Thyroid gland (tissue), 4 donors: ENCODE data around the gene FAT2. TPM values are rescaled to one million over a fixed set of nuclear protein-coding genes. Genes with fewer than 3 reads are reported as not detected.
"Not testable (repeated sequence)": the region's sequence is repeated elsewhere in the genome, so short reads cannot be mapped to it uniquely, and the experiment has no call there.

ENCODE experiments used
- DNase-seq, 2 donors: peaks; one replicate each; pipeline ENCODE4 v3.0.0-alpha.2; 2019
- H3K27ac ChIP-seq, 3 donors: fragments of 200-600 bp; sonication (generic); 1 replicate in 2 of 3; 2 replicates in 1 of 3; pipeline ENCODE4 v1.5.1; 2016 to 2019; ENCODE audit warnings: mild to moderate bottlenecking in 1 of 3, moderate library complexity in 1 of 3
- H3K27me3 ChIP-seq: fragments of 200-600 bp; sonication (generic); one replicate; pipeline ENCODE4 v1.5.1; 2019
- H3K36me3 ChIP-seq, 2 donors: fragments of 200-600 bp; sonication (generic); one replicate each; pipeline ENCODE4 v1.5.1; 2016 to 2019
- H3K4me1 ChIP-seq, 2 donors: fragments of 200-600 bp; sonication (generic); one replicate each; pipeline ENCODE4 v1.5.1; 2017 to 2019
- H3K4me3 ChIP-seq, 3 donors: fragments of 200-600 bp; sonication (generic); replicated peaks in 1 of 3; 1 replicate in 2 of 3; 2 replicates in 1 of 3; pipeline ENCODE4 v1.5.1; 2016; ENCODE audit warnings: mild to moderate bottlenecking in 1 of 3
- H3K9me3 ChIP-seq: fragments of 200-600 bp; sonication (generic); one replicate; pipeline ENCODE4 v1.5.1; 2017
- CTCF ChIP-seq, 6 experiments: fragments of 200-600 bp in 3 of 6; fragments of 450-650 bp in 3 of 6; sonication (generic) in 3 of 6; IDR thresholded peaks; one replicate each; pipeline ENCODE4 v1.5.1; 2016 to 2019; ENCODE audit warnings: antibody characterized with exemption in 6 of 6, mild to moderate bottlenecking in 2 of 6, inconsistent platforms in 1 of 6, moderate library complexity in 1 of 6
- POLR2A ChIP-seq, 2 donors: fragments of 450-650 bp; IDR thresholded peaks; one replicate each; pipeline ENCODE4 v1.6.1; 2017; ENCODE audit warnings: antibody characterized with exemption in 2 of 2, mild to moderate bottlenecking in 2 of 2, moderate library complexity in 1 of 2
- WGBS, 2 donors: methylation state at CpG; one replicate each; pipeline ENCODE4 v1.1.5; 2017; 5-methylcytosine and 5-hydroxymethylcytosine counted together
- intact Hi-C: fragments of 100-400 bp; cut with DNase I; formaldehyde crosslinking; loops from one replicate; pipeline ENCODE4 v1.15.1; 2023
- total RNA-seq, 4 donors: library from RNA; depleted of rRNA; stranded (reverse); fragments of >200 nt; gene quantifications; one replicate each; pipeline ENCODE4 v1.2.3, GENCODE V29; 2016

Gene FAT2
- total RNA-seq, 4 donors from 2014 or later, result 0.11 to 0.54 (median 0.13) TPM; not detected in 1

- no peak for DNase-seq
- no peak overlapping the region for H3K27ac ChIP-seq
- no peaks in the 10 kb centered on the region for H3K27me3 ChIP-seq
- H3K4me3 ChIP-seq, result no peak overlapping the region
- no peaks in the 10 kb centered on the region for H3K4me1 ChIP-seq
- intact Hi-C loops, result no loop called here
- H3K9me3 ChIP-seq, result no peaks in the 10 kb centered on the region
- H3K36me3 ChIP-seq, result no peaks in the 10 kb centered on the region
- WGBS, 2 donors, result 94 to 97% methylated on average over 5 of the region's 5 CpGs
- no peak for TF ChIP-seq POLR2A (IDR thresholded peaks at IDR 0.05)
- TF ChIP-seq CTCF (IDR thresholded peaks at IDR 0.05), result no peak
These were observed 3.2 kb downstream of the FAT2 start for GRCh38 chr5:151587796-151588555.

GRCh38 chr5:151585970-151586369, 5.2 kb downstream of the FAT2 start:
- H3K27ac ChIP-seq, result no peak overlapping the region
- WGBS, 2 donors, result 87 to 89% methylated on average over 8 to 10 of the region's 10 CpGs
- H3K4me3 ChIP-seq, result no peak overlapping the region
- H3K36me3 ChIP-seq, result no peaks in the 10 kb centered on the region
- no peaks in the 10 kb centered on the region for H3K4me1 ChIP-seq
- intact Hi-C loops, result no loop called here
- TF ChIP-seq CTCF (IDR thresholded peaks at IDR 0.05), result no peak
- TF ChIP-seq POLR2A (IDR thresholded peaks at IDR 0.05), result no peak
- no peaks in the 10 kb centered on the region for H3K9me3 ChIP-seq
- no peak for DNase-seq
- H3K27me3 ChIP-seq, result no peaks in the 10 kb centered on the region

GRCh38 chr5:151585344-151585743, 5.8 kb downstream of the FAT2 start:
- WGBS, 2 donors, result 63 to 74% methylated on average over 4 of the region's 4 CpGs
- H3K9me3 ChIP-seq, H3K27me3 ChIP-seq, H3K4me1 ChIP-seq, H3K36me3 ChIP-seq, H3K27ac ChIP-seq, DNase-seq, H3K4me3 ChIP-seq, intact Hi-C loops: not testable (repeated sequence)

DNA sequence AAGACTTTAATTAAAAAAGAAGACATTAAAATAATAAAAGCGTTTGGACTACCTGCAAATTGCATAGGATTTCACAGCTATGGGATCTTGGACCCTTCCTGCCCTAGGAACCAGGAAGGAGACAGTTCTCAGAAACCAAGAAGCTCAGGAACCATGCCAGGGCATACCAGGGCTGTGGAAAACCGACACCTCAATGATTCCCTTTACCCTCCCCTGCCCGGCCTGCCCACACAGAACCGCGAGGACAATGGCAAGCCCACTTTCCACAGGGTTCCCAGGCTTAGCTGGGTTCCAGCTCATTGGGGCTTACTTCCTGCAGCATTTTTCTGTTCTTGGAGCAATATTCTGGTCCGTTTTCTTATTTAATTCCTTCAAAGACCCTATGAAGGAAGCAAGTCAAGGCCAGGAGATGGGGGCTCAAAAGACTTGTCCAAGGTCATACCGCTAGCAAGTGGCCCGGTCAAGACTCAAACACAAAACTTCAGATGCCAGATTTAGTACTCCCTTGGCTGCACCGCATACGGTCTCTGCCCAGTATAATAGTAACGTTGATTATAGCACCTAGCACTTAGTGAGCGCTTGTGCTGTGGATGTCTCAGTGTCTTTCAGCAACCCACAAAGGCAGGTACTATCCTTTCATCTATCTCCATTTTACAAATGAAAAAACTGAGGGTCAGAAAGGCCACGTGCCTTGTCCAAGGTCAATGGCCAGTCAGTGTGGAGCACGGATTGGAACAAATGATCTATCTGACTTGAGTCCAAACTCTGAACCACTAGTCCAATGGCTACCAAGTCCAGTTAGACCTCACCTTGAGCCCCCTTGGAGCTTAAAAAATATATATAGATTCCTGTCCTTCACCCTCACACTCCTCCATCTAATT, 6.8 kb downstream of the FAT2 start:
- H3K9me3 ChIP-seq, result no peaks in the 10 kb centered on the region
- H3K36me3 ChIP-seq, result no peaks in the 10 kb centered on the region
- no peak for DNase-seq
- WGBS, 2 donors, result 86 to 90% methylated on average over 14 of the region's 14 CpGs
- no peaks in the 10 kb centered on the region for H3K4me1 ChIP-seq
- H3K4me3 ChIP-seq, result no peak overlapping the region
- TF ChIP-seq POLR2A (IDR thresholded peaks at IDR 0.05) (no peak), CTCF (IDR thresholded peaks at IDR 0.05) (no peak)
- intact Hi-C loops, result no loop called here
- no peak overlapping the region for H3K27ac ChIP-seq
- no peaks in the 10 kb centered on the region for H3K27me3 ChIP-seq

- no peak for TF ChIP-seq POLR2A (IDR thresholded peaks at IDR 0.05)
- no peak for TF ChIP-seq CTCF (IDR thresholded peaks at IDR 0.05)
- Histone ChIP-seq H3K4me1 (no peaks in the 10 kb centered on the region), H3K36me3 (no peaks in the 10 kb centered on the region), H3K9me3 (no peaks in the 10 kb centered on the region), H3K4me3 (no peak overlapping the region), H3K27ac (no peak overlapping the region), H3K27me3 (no peaks in the 10 kb centered on the region)
- no peak for DNase-seq
- WGBS, 2 donors, result 62 to 100% methylated on average over 2 to 6 of the region's 6 CpGs
- intact Hi-C loops, result no loop called here
These were observed 9.1 kb downstream of the FAT2 start for GRCh38 chr5:151581812-151582583.
